A549 (cell line): Measurements from ENCODE around the gene MAP9. TPM values are rescaled to one million over a fixed set of nuclear protein-coding genes. Genes with fewer than 3 reads are reported as not detected.

ENCODE experiments used
- ATAC-seq, 2 experiments: fragments of 200-7000 bp in 1 of 2; fragments of >200 bp in 1 of 2; cut with Nextera tagmentation in 1 of 2; cut with Tn5 transposase in 1 of 2; 3 replicates each; pipeline versions ENCODE4 v1.8.0 to v1.9.1; 2018 to 2020; ENCODE audit warnings: mild to moderate bottlenecking in 1 of 2, moderate library complexity in 1 of 2
- CTCF ChIA-PET: fragments of 300-600 bp; sonication (Branson Sonifier 250); formaldehyde crosslinking; extraction: SDS; loops from one replicate; lab custom pipeline; 2021; ENCODE audit warnings: antibody characterized with exemption, inconsistent platforms; lab: Yijun Ruan, JAX
- POLR2A ChIA-PET: fragments of 350-600 bp; formaldehyde crosslinking; extraction: SDS; loops from one replicate; lab custom pipeline; 2021; ENCODE audit warnings: antibody characterized with exemption, inconsistent platforms; lab: Yijun Ruan, JAX
- DNase-seq, 2 experiments: peaks; one replicate each; pipeline versions ENCODE4 v3.0.0 to v3.0.0-alpha.2; 2011 to 2016; ENCODE audit warnings: low read depth in 1 of 2, low spot score in 1 of 2
- FAIRE-seq: peaks from 2 replicates; lab custom pipeline; 2011; peaks lifted over from hg19 to GRCh38; lab: Jason Lieb, UNC
- H3K27ac ChIP-seq, 2 experiments: fragments of >200 bp; sonication (Bioruptor Twin); formaldehyde crosslinking; 3 replicates each; pipeline ENCODE4 v1.5.1; 2016 to 2017
- H3K4me1 ChIP-seq: fragments of >200 bp; sonication (Bioruptor Twin); formaldehyde crosslinking; 3 replicates; pipeline ENCODE4 v1.6.1; 2016
- H3K4me2 ChIP-seq: fragments of >200 bp; sonication (Bioruptor Twin); formaldehyde crosslinking; 3 replicates; pipeline ENCODE4 v1.6.1; 2016
- H3K4me3 ChIP-seq: fragments of >200 bp; sonication (Bioruptor Twin); formaldehyde crosslinking; 3 replicates; pipeline ENCODE4 v1.5.1; 2016
- H3K9me3 ChIP-seq: fragments of >200 bp; sonication (Bioruptor Twin); formaldehyde crosslinking; 3 replicates; pipeline ENCODE4 v1.6.1; 2016
- ESRRA ChIP-seq: fragments of 150-350 bp; IDR thresholded peaks from 2 replicates; pipeline ENCODE4 v1.6.1; 2014; ENCODE audit warnings: mild to moderate bottlenecking, low read length, borderline replicate concordance
- FOSB ChIP-seq: fragments of 250-450 bp; sonication (Bioruptor Pico); IDR thresholded peaks from 2 replicates; pipeline ENCODE4 v1.5.0; 2020; ENCODE audit warnings: mild to moderate bottlenecking, moderate library complexity
- FOSL2 ChIP-seq, 2 experiments: fragments of 450-650 bp in 1 of 2; fragments of >200 bp in 1 of 2; sonication (Bioruptor Twin) in 1 of 2; formaldehyde crosslinking; IDR thresholded peaks; 2 replicates each; pipeline versions ENCODE4 v1.5.0 to v1.6.1; 2016 to 2020; ENCODE audit warnings: mild to moderate bottlenecking in 1 of 2, moderate library complexity in 1 of 2
- HDAC2 ChIP-seq: fragments of 200-600 bp; sonication (generic); IDR thresholded peaks from 2 replicates; pipeline ENCODE4 v1.6.1; 2016
- JUN ChIP-seq, 2 experiments: fragments of >200 bp; sonication (Bioruptor Twin); formaldehyde crosslinking; IDR thresholded peaks; 2 replicates in 1 of 2; 3 replicates in 1 of 2; pipeline ENCODE4 v1.6.1; 2016 to 2017
- JUNB ChIP-seq: fragments of >200 bp; sonication (Bioruptor Twin); formaldehyde crosslinking; IDR thresholded peaks from 2 replicates; pipeline ENCODE4 v1.6.1; 2016
- KDM1A ChIP-seq: fragments of 200-600 bp; sonication (generic); IDR thresholded peaks from 2 replicates; pipeline ENCODE4 v1.6.1; 2016; ENCODE audit warnings: low read depth, mild to moderate bottlenecking
- KDM5A ChIP-seq: fragments of 200-600 bp; sonication (generic); IDR thresholded peaks from 2 replicates; pipeline ENCODE4 v1.6.1; 2016; ENCODE audit warnings: antibody characterized with exemption, mild to moderate bottlenecking
- MYC ChIP-seq: IDR thresholded peaks from 2 replicates; pipeline ENCODE4 v1.6.1; 2012; ENCODE audit warnings: mild to moderate bottlenecking, inconsistent platforms, low read length, improper control_type of control experiment, borderline replicate concordance
- NR3C1 ChIP-seq: fragments of >200 bp; sonication (Bioruptor Twin); formaldehyde crosslinking; IDR thresholded peaks from 3 replicates; pipeline ENCODE4 v1.6.1; 2017
- POLR2A ChIP-seq: IDR thresholded peaks from 2 replicates; pipeline ENCODE4 v1.6.1; 2012; ENCODE audit warnings: mild to moderate bottlenecking, low read length
- POLR2AphosphoS2 ChIP-seq: conservative IDR thresholded peaks from 2 replicates; pipeline ENCODE4 v1.6.1; 2012; ENCODE audit warnings: low read length, improper control_type of control experiment, inconsistent platforms
- RARB ChIP-seq: fragments of 250-450 bp; sonication (Bioruptor Pico); IDR thresholded peaks from 2 replicates; pipeline ENCODE4 v1.8.0; 2021; ENCODE audit warnings: mild to moderate bottlenecking, moderate library complexity
- REST ChIP-seq: fragments of 200-600 bp; sonication (generic); IDR thresholded peaks from 2 replicates; pipeline ENCODE4 v1.6.1; 2016; ENCODE audit warnings: antibody characterized with exemption, mild to moderate bottlenecking, moderate library complexity
- RFX5 ChIP-seq: fragments of 450-650 bp; IDR thresholded peaks from 2 replicates; pipeline ENCODE4 v1.7.1; 2014; ENCODE audit warnings: antibody characterized with exemption, mild to moderate bottlenecking, moderate library complexity
- SMC3 ChIP-seq: fragments of >200 bp; sonication (Bioruptor Twin); formaldehyde crosslinking; IDR thresholded peaks from 3 replicates; pipeline ENCODE4 v1.6.1; 2018; ENCODE audit warnings: inconsistent platforms
- TP53 ChIP-seq: fragments of 250-450 bp; sonication (Bioruptor Pico); IDR thresholded peaks from 2 replicates; pipeline ENCODE4 v1.5.0; 2021; ENCODE audit warnings: mild to moderate bottlenecking, moderate library complexity
- USF2 ChIP-seq: fragments of 450-650 bp; IDR thresholded peaks from 2 replicates; pipeline ENCODE4 v1.6.1; 2014; ENCODE audit warnings: antibody characterized with exemption
- ZNF302 ChIP-seq: fragments of 250-450 bp; sonication (Bioruptor Pico); IDR thresholded peaks from 2 replicates; pipeline ENCODE4 v1.9.0; 2021; ENCODE audit warnings: inconsistent platforms, mild to moderate bottlenecking, moderate library complexity
- WGBS: methylation state at CpG from one replicate; pipeline ENCODE4 v1.1.6; 2017; ENCODE audit errors: missing lambda C conversion rate; 5-methylcytosine and 5-hydroxymethylcytosine counted together
- polyA plus RNA-seq, 4 experiments: library from polyadenylated mRNA; depleted of rRNA in 3 of 4; stranded (reverse); fragments of >200 nt; fragmentation: RNase III in 1 of 4; extraction: RNeasy Plus Mini Kit Qiagen cat#74134 plus additional on column Dnase treatment in 1 of 4; gene quantifications; 2 replicates in 3 of 4; 3 replicates in 1 of 4; pipeline ENCODE4 v1.2.3, GENCODE V29; 2011 to 2017
- small RNA-seq, 6 experiments: library from RNA; depleted of rRNA; stranded (forward); fragments of <200 nt; gene quantifications; one replicate each; pipeline ENCODE3, GENCODE V24; 2012
- TF ChIP-seq, protein P1 (sequence below): fragments of 150-350 bp; IDR thresholded peaks from 2 replicates; pipeline ENCODE4 v1.6.1; 2014; ENCODE audit warnings: low read depth, mild to moderate bottlenecking, low read length
- TF ChIP-seq, protein P2 (sequence below): IDR thresholded peaks from 2 replicates; pipeline ENCODE4 v1.6.1; 2012

Gene MAP9
- polyA plus RNA-seq, 2 of the 4 experiments (the other 2 are of a cell fraction): 8.2 to 18.1 TPM

- CTCF ChIA-PET: no interaction called here
- DNase-seq: no peak
- FAIRE-seq: no peak
- Histone ChIP-seq H3K4me2 (no peak overlapping the region), H3K9me3 (no peaks in the 10 kb centered on the region), H3K4me3 (no peak overlapping the region)
- no peak for ATAC-seq
- no peak for TF ChIP-seq KDM1A
- TF ChIP-seq POLR2A: no peak
- TF ChIP-seq MYC: no peak
- no peak for TF ChIP-seq RARB (CRISPR knock-in tag)
- TF ChIP-seq USF2: no peak
- no peak for TF ChIP-seq JUNB
- no peak for TF ChIP-seq REST
- TF ChIP-seq NR3C1: no peak
- TF ChIP-seq POLR2AphosphoS2: no peak
- no peak for TF ChIP-seq ZNF302 (CRISPR knock-in tag)
- no peak for TF ChIP-seq ESRRA
- TF ChIP-seq, protein P1, sequence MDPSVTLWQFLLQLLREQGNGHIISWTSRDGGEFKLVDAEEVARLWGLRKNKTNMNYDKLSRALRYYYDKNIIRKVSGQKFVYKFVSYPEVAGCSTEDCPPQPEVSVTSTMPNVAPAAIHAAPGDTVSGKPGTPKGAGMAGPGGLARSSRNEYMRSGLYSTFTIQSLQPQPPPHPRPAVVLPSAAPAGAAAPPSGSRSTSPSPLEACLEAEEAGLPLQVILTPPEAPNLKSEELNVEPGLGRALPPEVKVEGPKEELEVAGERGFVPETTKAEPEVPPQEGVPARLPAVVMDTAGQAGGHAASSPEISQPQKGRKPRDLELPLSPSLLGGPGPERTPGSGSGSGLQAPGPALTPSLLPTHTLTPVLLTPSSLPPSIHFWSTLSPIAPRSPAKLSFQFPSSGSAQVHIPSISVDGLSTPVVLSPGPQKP: no peak
- no peak for TF ChIP-seq FOSB (CRISPR knock-in tag)
- TF ChIP-seq, all 56 proteins: peak for 0
- POLR2A ChIA-PET: no interaction called here
- Histone ChIP-seq H3K27ac (no peak overlapping the region), H3K4me1 (no peaks in the 10 kb centered on the region)
- WGBS: 71% methylated on average over 2 of the region's 2 CpGs
These were observed 72.4 kb downstream of the MAP9 start for GRCh38 chr4:155304375-155304774.

DNA sequence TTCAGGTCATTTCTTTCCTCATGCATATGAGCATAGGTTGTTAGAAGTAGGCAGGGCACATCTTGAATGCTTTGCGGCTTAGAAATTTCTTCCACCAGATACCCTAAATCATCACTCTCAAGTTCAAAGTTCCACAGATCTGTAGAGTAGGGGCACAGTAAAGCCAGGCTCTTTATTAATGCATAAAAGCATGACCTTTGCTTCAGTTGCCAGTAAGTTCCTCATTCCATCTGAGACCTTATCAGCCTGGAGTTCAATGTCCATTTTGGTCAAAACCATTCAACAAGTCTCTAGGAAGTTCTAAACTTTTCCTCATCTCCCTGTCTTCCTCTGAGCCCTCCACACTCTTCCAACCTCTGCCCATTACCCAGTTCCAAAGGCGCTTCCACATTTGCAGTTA, 77.7 kb downstream of the MAP9 start:
- TF ChIP-seq FOSB (CRISPR knock-in tag) (no peak), HDAC2 (no peak), RFX5 (no peak), SMC3 (no peak), TP53 (CRISPR knock-in tag) (no peak), KDM5A (no peak), FOSL2 (IDR thresholded peaks at IDR 0.05) (no peak), FOSL2 (CRISPR knock-in tag; IDR thresholded peaks at IDR 0.05) (no peak), JUN (IDR thresholded peaks at IDR 0.05) (no peak)
- TF ChIP-seq, protein P2, sequence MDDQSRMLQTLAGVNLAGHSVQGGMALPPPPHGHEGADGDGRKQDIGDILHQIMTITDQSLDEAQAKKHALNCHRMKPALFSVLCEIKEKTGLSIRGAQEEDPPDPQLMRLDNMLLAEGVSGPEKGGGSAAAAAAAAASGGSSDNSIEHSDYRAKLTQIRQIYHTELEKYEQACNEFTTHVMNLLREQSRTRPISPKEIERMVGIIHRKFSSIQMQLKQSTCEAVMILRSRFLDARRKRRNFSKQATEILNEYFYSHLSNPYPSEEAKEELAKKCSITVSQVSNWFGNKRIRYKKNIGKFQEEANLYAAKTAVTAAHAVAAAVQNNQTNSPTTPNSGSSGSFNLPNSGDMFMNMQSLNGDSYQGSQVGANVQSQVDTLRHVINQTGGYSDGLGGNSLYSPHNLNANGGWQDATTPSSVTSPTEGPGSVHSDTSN: no peak
- TF ChIP-seq, all 56 proteins: peak for 0
- no peak for DNase-seq
- ATAC-seq: no peak
- H3K9me3 ChIP-seq: no peaks in the 10 kb centered on the region
- no peak overlapping the region for H3K27ac ChIP-seq
- ChIA-PET CTCF (no interaction called here), POLR2A (no interaction called here)
- no peaks in the 10 kb centered on the region for H3K4me1 ChIP-seq
- FAIRE-seq: no peak
- 82% methylated on average over 2 of the region's 2 CpGs for WGBS
- no peak overlapping the region for H3K4me3 ChIP-seq
- H3K4me2 ChIP-seq: no peak overlapping the region

Small RNA genes lying within 50 kb of the gene (small RNA-seq; reads per million reads assigned to genes)
- gene AC097467.4 (0 reads per million in 6 experiments), gene YWHAEP4 (0 to 0.35 (median 0) reads per million in 6 experiments)

Other genes with a start within 250 kb of the MAP9 start
- gene NPY2R, start 168.3 kb downstream of the MAP9 start, polyA plus RNA-seq (2011; rRNA removed): 0.26 and 0.37 TPM in 2 replicates
- gene NPY2R, start 168.3 kb downstream of the MAP9 start, polyA plus RNA-seq (2017; fragmentation: RNase III; extraction: RNeasy Plus Mini Kit Qiagen cat#74134 plus additional on column Dnase treatment): 0.05 to 0.07 TPM (median 0.07 TPM) in 3 replicates